Endothelial cell of umbilical vein (primary cell): Measurements from ENCODE around the gene PSPN. TPM values are rescaled to one million over a fixed set of nuclear protein-coding genes. Genes with fewer than 3 reads are reported as not detected.

Experiments
- Bru-seq: library from RNA; stranded (reverse); fragments of 400-500 nt; gene quantifications from one replicate; lab custom pipeline; 2021; lab: Mats Ljungman, UMichigan
- BruChase-seq, 2 experiments: library from RNA; stranded (reverse); fragments of 400-500 nt; gene quantifications; one replicate each; lab custom pipeline; 2021; lab: Mats Ljungman, UMichigan
- BruUV-seq: library from RNA; stranded (reverse); fragments of 400-500 nt; replicated peaks from 2 replicates; lab custom pipeline; 2021; lab: Mats Ljungman, UMichigan
- CTCF ChIA-PET: fragments of 300-600, 350-600 bp; sonication (Branson Sonifier 250); formaldehyde crosslinking; loops from one replicate; lab custom pipeline; 2021; ENCODE audit warnings: antibody characterized with exemption, inconsistent platforms; lab: Charles Lee
- POLR2A ChIA-PET: fragments of 300-600, 350-600 bp; sonication (Branson Sonifier 250); formaldehyde crosslinking; loops from one replicate; lab custom pipeline; 2021; ENCODE audit warnings: antibody characterized with exemption, inconsistent platforms; lab: Charles Lee
- DNase-seq: peaks from one replicate; pipeline ENCODE4 v3.0.0-alpha.2; 2011; ENCODE audit warnings: low read depth, low spot score
- FAIRE-seq: peaks from 2 replicates; lab custom pipeline; 2011; peaks lifted over from hg19 to GRCh38; lab: Jason Lieb, UNC
- H2AFZ ChIP-seq: 2 replicates; pipeline ENCODE4 v1.6.0; 2012; ENCODE audit warnings: low read depth, low read length, control low read depth, inconsistent platforms
- H3K27ac ChIP-seq: 2 replicates; pipeline ENCODE4 v1.5.1; 2011; ENCODE audit warnings: low read depth, mild to moderate bottlenecking, control low read depth, low read length, moderate library complexity; ENCODE audit not compliant: insufficient read depth
- H3K27me3 ChIP-seq, 2 experiments: 2 replicates each; pipeline versions ENCODE4 v1.6.0 to v1.6.1; 2011; ENCODE audit warnings: low read length in 2 of 2, mixed read lengths in 1 of 2; ENCODE audit not compliant: control insufficient read depth in 2 of 2, insufficient read depth in 2 of 2
- H3K36me3 ChIP-seq, 2 experiments: 2 replicates in 1 of 2; 3 replicates in 1 of 2; pipeline ENCODE4 v1.5.1; 2011; ENCODE audit warnings: low read length in 2 of 2, mild to moderate bottlenecking in 1 of 2, moderate library complexity in 1 of 2; ENCODE audit not compliant: control insufficient read depth in 2 of 2, insufficient read depth in 2 of 2; ENCODE audit errors: extremely low read depth in 1 of 2
- H3K4me1 ChIP-seq: 3 replicates; pipeline ENCODE4 v1.5.1; 2011; ENCODE audit warnings: mild to moderate bottlenecking, low read length; ENCODE audit not compliant: control insufficient read depth, insufficient read depth; ENCODE audit errors: extremely low read depth
- H3K4me2 ChIP-seq: 2 replicates; pipeline ENCODE4 v1.6.1; 2011; ENCODE audit warnings: low read length, control low read depth, mixed read lengths; ENCODE audit not compliant: insufficient read depth
- H3K4me3 ChIP-seq, 3 experiments: fragments of 200-600 bp in 1 of 3; sonication (generic), shearing (Covaris generic) in 1 of 3; replicated peaks in 1 of 3; 2 replicates each; pipeline ENCODE4 v1.5.1; 2011 to 2016; ENCODE audit warnings: control low read depth in 3 of 3, low read length in 3 of 3, mild to moderate bottlenecking in 2 of 3, inconsistent platforms in 1 of 3, low read depth in 1 of 3, moderate library complexity in 1 of 3; ENCODE audit not compliant: insufficient read depth in 1 of 3
- H3K79me2 ChIP-seq: 2 replicates; pipeline ENCODE4 v1.6.0; 2012; ENCODE audit warnings: low read length, inconsistent platforms; ENCODE audit not compliant: control insufficient read depth, insufficient read depth
- H3K9ac ChIP-seq: replicated peaks from 2 replicates; pipeline ENCODE3; 2011; ENCODE audit warnings: low read length, control low read depth; ENCODE audit not compliant: insufficient read depth; ENCODE audit errors: extremely low read depth
- H3K9me1 ChIP-seq: replicated peaks from 3 replicates; pipeline ENCODE4 v1.6.0; 2011; ENCODE audit warnings: mild to moderate bottlenecking, low read length; ENCODE audit not compliant: control insufficient read depth, insufficient read depth; ENCODE audit errors: extremely low read depth
- H3K9me3 ChIP-seq: replicated peaks from 2 replicates; pipeline ENCODE4 v1.5.1; 2012; ENCODE audit warnings: low read length, inconsistent platforms; ENCODE audit not compliant: control insufficient read depth, insufficient read depth
- H4K20me1 ChIP-seq: replicated peaks from 2 replicates; pipeline ENCODE3; 2011; ENCODE audit warnings: mild to moderate bottlenecking, low read length; ENCODE audit not compliant: control insufficient read depth, insufficient read depth; ENCODE audit errors: extremely low read depth
- EZH2 ChIP-seq: IDR thresholded peaks from 2 replicates; pipeline ENCODE4 v1.6.1; 2012; ENCODE audit warnings: borderline replicate concordance, low read depth, mild to moderate bottlenecking, moderate library complexity, low read length, inconsistent platforms; ENCODE audit not compliant: severe bottlenecking
- FOS ChIP-seq: IDR thresholded peaks from 2 replicates; pipeline ENCODE4 v1.6.1; 2011; ENCODE audit warnings: mild to moderate bottlenecking, low read length, moderate library complexity, borderline replicate concordance; ENCODE audit not compliant: insufficient read depth
- GATA2 ChIP-seq: IDR thresholded peaks from 2 replicates; pipeline ENCODE4 v1.7.0; 2011; ENCODE audit warnings: low read depth, mild to moderate bottlenecking, moderate library complexity, mixed read lengths, low read length; ENCODE audit not compliant: insufficient read length, insufficient read depth
- POLR2AphosphoS5 ChIP-seq: IDR thresholded peaks from 2 replicates; pipeline ENCODE4 v1.6.1; 2012; ENCODE audit warnings: low read depth, mild to moderate bottlenecking, control low read depth, low read length, moderate library complexity; ENCODE audit not compliant: insufficient read depth
- dilution Hi-C: fragments of 300-500 bp; cut with MboI; formaldehyde crosslinking; loops from one replicate; pipeline ENCODE4 v1.15.0; 2019; ENCODE audit warnings: low sequenced_read_pairs; ENCODE audit not compliant: extremely low pct_ligation_motif_present
- intact Hi-C: fragments of 100-400 bp; cut with micrococcal nuclease; formaldehyde crosslinking; loops from one replicate; pipeline ENCODE4 v1.10.0; 2022
- long read RNA-seq: library from polyadenylated mRNA; stranded (forward); transcript quantifications from one replicate; pipeline ENCODE4 v2.0.0, GENCODE V29; 2021
- polyA minus RNA-seq, 3 experiments: library from RNA; depleted of rRNA, polyadenylated mRNA; stranded (reverse); fragments of >200 nt; gene quantifications; 1 replicate in 1 of 3; 2 replicates in 2 of 3; pipeline ENCODE4 v1.2.3, GENCODE V29; 2011
- polyA plus RNA-seq, 4 experiments: library from polyadenylated mRNA; depleted of rRNA in 3 of 4; stranded (reverse) in 3 of 4; unstranded in 1 of 4; fragments of >200 nt; gene quantifications; 2 replicates each; pipeline versions ENCODE4 v1.2.1 to v1.2.3, GENCODE V29; 2011 to 2012; ENCODE audit warnings: missing spikeins in 1 of 4
- total RNA-seq: library from RNA; stranded (reverse); gene quantifications from 2 replicates; pipeline ENCODE4 v1.2.3, GENCODE V29; 2021
- TF ChIP-seq, protein P1 (sequence below), 2 donors: IDR thresholded peaks; 1 replicate in 1 of 2; 2 replicates in 1 of 2; pipeline ENCODE4 v1.5.1; 2011; ENCODE audit warnings: low read length in 2 of 2, mild to moderate bottlenecking in 2 of 2, moderate library complexity in 2 of 2, control low read depth in 1 of 2, inconsistent platforms in 1 of 2, low read depth in 1 of 2; ENCODE audit not compliant: insufficient read depth in 1 of 2; ENCODE audit errors: extremely low read depth in 1 of 2

The PSPN gene
- total RNA-seq = 1.0 and 1.2 TPM in 2 replicates
- polyA plus RNA-seq = 0.73 and 0.84 TPM in 2 replicates
- polyA plus RNA-seq (2011; cell fraction: cytosol; rRNA removed) = 0.49 and 0.69 TPM in 2 replicates
- 0.66 and 0.77 TPM in 2 replicates for polyA plus RNA-seq (2011; cell fraction: nucleus; rRNA removed)
- 0.64 and 1.2 TPM in 2 replicates for polyA plus RNA-seq (2012)
- 0.83 and 0.96 TPM in 2 replicates for polyA minus RNA-seq
- 1.8 TPM for polyA minus RNA-seq (2011; cell fraction: cytosol; rRNA and poly(A)+ RNA removed)
- 0.53 and 0.58 TPM in 2 replicates for polyA minus RNA-seq (2011; cell fraction: nucleus; rRNA and poly(A)+ RNA removed)
- Bru-seq, nascent RNA = percentile 36 among the genes with signal in this experiment
- BruChase-seq, experiment 1, labeled RNA remaining after a 6-hour chase = percentile 79 among the genes with signal in this experiment
- percentile 58 among the genes with signal in this experiment for BruChase-seq, experiment 2, labeled RNA remaining after a 2-hour chase
- long read RNA-seq, partial matches to known transcripts = 0 of 2 reads
- long read RNA-seq, other reads (novel, unspliced or antisense) = 0 of 2 reads

DNA sequence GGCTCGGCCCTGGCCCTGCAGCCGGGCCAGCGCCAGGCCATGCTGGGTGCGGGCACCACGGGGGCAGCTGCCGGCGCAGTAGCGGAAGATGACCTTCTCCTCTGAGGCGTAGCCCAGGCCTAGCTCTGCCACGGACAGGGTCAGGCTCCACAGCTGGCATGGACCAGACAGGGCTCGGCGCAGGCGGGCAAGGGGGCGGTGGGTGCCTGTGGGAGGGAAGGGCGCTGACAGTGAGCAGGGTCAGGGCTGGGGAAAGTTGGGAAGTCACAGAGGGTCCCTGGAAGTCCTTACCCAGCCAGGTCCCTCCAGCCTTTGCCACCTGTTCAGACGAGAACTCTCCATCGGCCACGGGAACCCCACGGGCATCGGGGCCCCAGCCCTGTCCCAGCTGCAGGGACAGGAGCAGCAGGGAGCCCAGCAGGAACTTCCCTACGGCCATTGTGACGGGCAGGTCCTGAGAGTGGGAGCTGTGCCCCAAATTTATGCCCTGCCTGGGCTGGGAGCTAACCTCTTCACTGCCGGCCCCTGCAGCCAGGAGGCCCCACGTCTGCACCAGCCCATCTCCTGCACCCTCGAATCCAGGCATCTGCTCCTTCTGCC, at the start of gene PSPN:
Gene PSPN (minus strand): TSS at position 523 of the 600 bp plus-strand sequence. CDS start 84 bp downstream, at position 439.
- no peak within 1 kb of the TSS for H3K4me2 ChIP-seq
- no peak within 1 kb of the TSS for H3K9ac ChIP-seq
- CTCF ChIA-PET = no interaction called here
- H3K27ac ChIP-seq = no peak within 1 kb of the TSS
- dilution Hi-C loops = no loop called here
- POLR2A ChIA-PET = no interaction called here
- H3K9me1 ChIP-seq = no peaks in the 10 kb centered on the region
- H3K27me3 ChIP-seq = no peaks in the 10 kb centered on the region
- BruUV-seq = no TSS peak
- no peaks in the 10 kb centered on the region for H4K20me1 ChIP-seq
- no peak for FAIRE-seq
- intact Hi-C loops = no loop called here
- H3K9me3 ChIP-seq = no peaks in the 10 kb centered on the region
- no peak for DNase-seq
- peaks cover 0 to 12% of the 10 kb centered on the region in 2 experiments for H3K36me3 ChIP-seq
- no peak for TF ChIP-seq EZH2
- no peak for TF ChIP-seq FOS
- no peak for TF ChIP-seq POLR2AphosphoS5
- TF ChIP-seq, protein P1, sequence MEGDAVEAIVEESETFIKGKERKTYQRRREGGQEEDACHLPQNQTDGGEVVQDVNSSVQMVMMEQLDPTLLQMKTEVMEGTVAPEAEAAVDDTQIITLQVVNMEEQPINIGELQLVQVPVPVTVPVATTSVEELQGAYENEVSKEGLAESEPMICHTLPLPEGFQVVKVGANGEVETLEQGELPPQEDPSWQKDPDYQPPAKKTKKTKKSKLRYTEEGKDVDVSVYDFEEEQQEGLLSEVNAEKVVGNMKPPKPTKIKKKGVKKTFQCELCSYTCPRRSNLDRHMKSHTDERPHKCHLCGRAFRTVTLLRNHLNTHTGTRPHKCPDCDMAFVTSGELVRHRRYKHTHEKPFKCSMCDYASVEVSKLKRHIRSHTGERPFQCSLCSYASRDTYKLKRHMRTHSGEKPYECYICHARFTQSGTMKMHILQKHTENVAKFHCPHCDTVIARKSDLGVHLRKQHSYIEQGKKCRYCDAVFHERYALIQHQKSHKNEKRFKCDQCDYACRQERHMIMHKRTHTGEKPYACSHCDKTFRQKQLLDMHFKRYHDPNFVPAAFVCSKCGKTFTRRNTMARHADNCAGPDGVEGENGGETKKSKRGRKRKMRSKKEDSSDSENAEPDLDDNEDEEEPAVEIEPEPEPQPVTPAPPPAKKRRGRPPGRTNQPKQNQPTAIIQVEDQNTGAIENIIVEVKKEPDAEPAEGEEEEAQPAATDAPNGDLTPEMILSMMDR (IDR thresholded peaks at IDR 0.05; ENCODE audit: extremely low read depth in 1 of 2, insufficient read depth in 1 of 2, low read depth in 1 of 2, low read length in 2 of 2) = no peak
- TF ChIP-seq GATA2 = no peak
- H3K4me3 ChIP-seq = no peak within 1 kb of the TSS
- no peaks in the 10 kb centered on the region for H3K79me2 ChIP-seq
- H3K4me1 ChIP-seq = peaks cover 2% of the 10 kb centered on the region
- H2AFZ ChIP-seq = no peak within 1 kb of the TSS
